ENCODE measurements around the gene ZNRF1.
A peak's percentile ranks its signal among the peaks of the same experiment; 100 is the strongest.

GRCh38 chr16:75116081-75116910 lies 117.5 kb downstream of the ZNRF1 start, which contains the start of gene LDHD:
- TF ChIP-seq POLR2A (IDR thresholded peaks at IDR 0.05) = peak; percentile 94
- TF ChIP-seq CTCF (IDR thresholded peaks at IDR 0.05) = no peak

Data from right lobe of liver (tissue), 4 donors.